ENCODE results near the gene MRPL14. TPM values are rescaled to one million over a fixed set of nuclear protein-coding genes. Genes with fewer than 3 reads are reported as not detected.

Gene MRPL14
- total RNA-seq, 1 donor from 2014 or later = 67.3 TPM

DNA sequence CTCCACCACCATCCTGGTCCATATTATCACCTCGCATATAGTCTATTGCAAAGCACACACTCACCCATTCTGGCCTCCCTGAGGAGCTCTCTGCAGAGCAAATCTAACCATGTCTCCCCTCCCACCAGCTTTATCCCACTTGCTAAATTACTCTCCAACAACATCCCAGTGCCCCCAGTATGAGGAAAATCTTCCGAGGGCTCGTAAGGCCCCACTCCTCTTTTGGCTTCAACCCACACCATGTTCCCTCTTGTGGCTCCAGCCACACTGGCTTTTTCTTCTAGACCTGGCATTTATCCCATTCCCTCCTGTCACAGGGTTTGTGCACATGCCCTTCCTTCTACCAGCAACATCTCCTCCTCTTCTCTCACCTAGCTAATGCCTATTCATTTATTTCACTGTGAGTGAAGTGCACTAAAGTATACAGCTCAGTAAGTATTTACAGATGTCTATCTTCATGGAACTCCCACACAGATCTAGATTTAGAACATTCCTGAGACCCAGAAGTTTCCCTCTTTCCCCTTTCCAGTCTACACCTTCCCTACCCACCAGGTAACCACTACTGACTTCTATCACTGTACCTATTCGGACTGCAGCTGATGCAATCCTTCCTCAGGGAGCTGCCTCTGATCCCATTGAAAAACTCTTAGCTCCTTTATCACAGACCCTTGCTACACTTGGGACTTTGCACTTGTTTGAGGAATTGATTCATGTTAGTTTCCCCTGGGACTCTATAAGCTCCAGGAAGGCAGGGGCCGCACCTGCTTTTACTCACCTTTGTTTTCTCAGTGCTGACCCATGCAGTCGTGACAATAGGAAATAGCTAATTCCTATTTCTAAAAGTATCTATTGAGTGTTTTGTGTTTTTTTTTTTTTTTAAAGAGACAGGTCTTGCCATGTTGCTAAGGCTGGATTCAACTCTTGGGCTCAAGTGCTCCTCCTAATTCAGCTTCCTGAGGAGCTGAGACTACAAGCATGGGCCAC is 15.5 kb downstream of the MRPL14 start:
- intact Hi-C loops (cut with micrococcal nuclease) = no loop called here
- no peak overlapping the region for H3K4me3 Mint-ChIP-seq (ENCODE audit: low read depth)

DNA sequence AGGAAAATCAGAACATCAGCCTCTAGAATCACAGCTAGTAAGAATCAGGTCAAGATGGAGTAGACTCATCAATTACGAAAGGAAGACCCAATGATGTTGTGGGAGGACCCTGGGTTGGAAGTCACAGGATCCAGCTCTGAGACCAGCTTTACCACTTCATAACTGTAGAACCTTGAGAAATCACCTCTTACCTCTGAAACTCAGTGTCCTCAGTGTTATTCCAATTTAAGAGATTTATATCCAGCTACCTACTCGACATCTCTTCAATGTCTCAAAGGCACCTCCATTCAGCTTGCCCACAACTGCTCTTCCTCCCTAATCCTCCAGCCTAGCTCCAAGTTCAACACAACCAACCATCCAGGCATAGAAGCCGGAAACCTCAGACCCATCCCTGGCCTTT is 16.3 kb downstream of the MRPL14 start:
- no peak overlapping the region for H3K4me3 Mint-ChIP-seq (ENCODE audit: low read depth)
- DNase-seq (ENCODE audit: low spot score) = no peak
- H3K36me3 Mint-ChIP-seq (ENCODE audit: low read depth) = peaks cover 67% of the 10 kb centered on the region
- H3K9me3 Mint-ChIP-seq = no peaks in the 10 kb centered on the region
- no peak overlapping the region for H3K27ac Mint-ChIP-seq
- H3K27me3 Mint-ChIP-seq (ENCODE audit: low read depth) = no peaks in the 10 kb centered on the region
- intact Hi-C loops (cut with micrococcal nuclease) = no loop called here
- H3K4me1 Mint-ChIP-seq (ENCODE audit: low read depth) = peaks cover 5% of the 10 kb centered on the region

More for the DNA sequence above, 15.5 kb downstream of the MRPL14 start:
- H3K27me3 Mint-ChIP-seq (ENCODE audit: low read depth) = no peaks in the 10 kb centered on the region
- peaks cover 67% of the 10 kb centered on the region for H3K36me3 Mint-ChIP-seq (ENCODE audit: low read depth)
- no peak for DNase-seq (ENCODE audit: low spot score)
- no peak overlapping the region for H3K27ac Mint-ChIP-seq
- peaks cover 11% of the 10 kb centered on the region for H3K4me1 Mint-ChIP-seq (ENCODE audit: low read depth)
- no peaks in the 10 kb centered on the region for H3K9me3 Mint-ChIP-seq

DNA sequence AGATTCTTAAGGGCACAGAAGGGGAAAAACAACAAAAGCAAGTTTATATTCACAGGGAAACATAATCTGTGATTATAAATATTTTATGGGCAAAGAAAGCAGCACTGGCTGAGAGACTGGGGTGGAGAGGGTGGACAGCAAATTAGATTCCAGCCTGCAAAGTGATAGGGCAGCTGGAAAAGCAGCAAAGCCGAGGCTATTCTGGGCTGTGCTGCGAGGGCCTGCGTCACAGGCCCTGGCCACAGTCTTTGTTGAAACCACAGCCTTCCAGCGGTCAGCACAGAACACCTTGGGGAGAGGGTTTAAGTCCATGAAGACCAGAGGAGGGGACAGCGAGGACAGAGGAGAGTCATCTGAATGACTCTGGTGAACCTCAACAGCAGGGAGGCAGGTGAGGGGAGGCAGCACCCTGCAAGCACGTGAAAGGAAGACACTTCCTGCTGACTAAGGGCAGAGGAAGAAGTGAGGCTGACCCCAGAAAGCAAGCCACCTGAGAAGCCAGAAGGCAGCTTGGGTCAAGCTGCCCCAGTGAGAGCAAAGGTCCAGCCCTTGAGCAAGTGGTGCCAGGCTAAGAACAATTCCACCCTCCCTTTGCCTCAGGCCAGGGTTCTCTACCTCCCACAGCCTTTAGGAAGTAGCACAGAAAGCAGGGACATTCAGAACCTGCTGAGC is 17.1 kb downstream of the MRPL14 start:
- intact Hi-C loops (cut with micrococcal nuclease) = no loop called here
- Mint-ChIP-seq H3K4me1 (ENCODE audit: low read depth) (peaks cover 5% of the 10 kb centered on the region), H3K9me3 (no peaks in the 10 kb centered on the region), H3K4me3 (ENCODE audit: low read depth) (no peak overlapping the region), H3K27me3 (ENCODE audit: low read depth) (no peaks in the 10 kb centered on the region), H3K27ac (peak overlapping the region; percentile 21), H3K36me3 (ENCODE audit: low read depth) (peaks cover 64% of the 10 kb centered on the region)
- no peak for DNase-seq (ENCODE audit: low spot score)

DNA sequence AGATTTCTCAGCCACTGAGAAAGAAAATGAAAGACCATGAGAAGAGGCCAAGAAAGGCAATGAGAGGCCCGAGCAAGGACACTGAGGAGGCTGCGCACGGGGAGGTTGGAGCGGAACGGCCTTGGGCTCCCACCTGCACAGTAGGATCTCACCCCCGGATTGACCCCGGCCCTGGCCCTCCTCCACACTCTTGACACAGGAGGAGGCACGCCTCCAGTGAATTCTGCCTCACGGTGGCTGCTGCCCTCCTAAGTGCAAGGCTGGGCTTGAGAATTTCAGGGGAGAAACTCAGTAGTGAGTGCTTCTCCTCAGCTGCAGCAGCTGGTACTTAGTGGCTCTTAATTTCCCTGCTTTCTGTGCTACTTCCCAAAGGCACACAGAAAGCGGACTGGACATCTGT is 18.0 kb downstream of the MRPL14 start:
- Mint-ChIP-seq H3K27me3 (ENCODE audit: low read depth) (no peaks in the 10 kb centered on the region), H3K36me3 (ENCODE audit: low read depth) (peaks cover 68% of the 10 kb centered on the region), H3K4me1 (ENCODE audit: low read depth) (peaks cover 6% of the 10 kb centered on the region), H3K4me3 (ENCODE audit: low read depth) (no peak overlapping the region), H3K9me3 (no peaks in the 10 kb centered on the region), H3K27ac (no peak overlapping the region)
- no peak for DNase-seq (ENCODE audit: low spot score)
- intact Hi-C loops (cut with micrococcal nuclease) = no loop called here

DNA sequence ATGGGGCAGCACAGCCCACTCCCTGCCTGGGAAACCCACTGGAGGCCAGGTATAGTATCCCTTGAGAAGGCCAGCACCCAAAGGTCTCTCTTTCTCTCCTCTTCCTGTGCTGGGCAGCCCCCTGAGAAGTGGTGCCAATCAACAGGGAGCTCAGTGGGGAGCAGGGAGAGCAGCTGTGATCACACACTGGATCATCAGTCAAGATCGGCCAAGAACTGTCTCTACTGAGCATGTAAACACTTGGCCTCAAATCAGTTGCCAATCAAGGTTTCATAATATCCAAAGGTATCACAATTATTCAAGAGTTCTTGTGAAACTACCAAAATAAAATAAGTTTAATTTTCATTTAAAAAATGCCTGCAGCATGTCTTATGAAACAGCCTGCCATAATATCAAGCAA is 18.8 kb downstream of the MRPL14 start:
- Mint-ChIP-seq H3K9me3 (no peaks in the 10 kb centered on the region), H3K27ac (no peak overlapping the region), H3K36me3 (ENCODE audit: low read depth) (peaks cover 65% of the 10 kb centered on the region), H3K27me3 (ENCODE audit: low read depth) (no peaks in the 10 kb centered on the region), H3K4me1 (ENCODE audit: low read depth) (peaks cover 6% of the 10 kb centered on the region), H3K4me3 (ENCODE audit: low read depth) (no peak overlapping the region)
- intact Hi-C loops (cut with micrococcal nuclease) = no loop called here
- no peak for DNase-seq (ENCODE audit: low spot score)

DNA sequence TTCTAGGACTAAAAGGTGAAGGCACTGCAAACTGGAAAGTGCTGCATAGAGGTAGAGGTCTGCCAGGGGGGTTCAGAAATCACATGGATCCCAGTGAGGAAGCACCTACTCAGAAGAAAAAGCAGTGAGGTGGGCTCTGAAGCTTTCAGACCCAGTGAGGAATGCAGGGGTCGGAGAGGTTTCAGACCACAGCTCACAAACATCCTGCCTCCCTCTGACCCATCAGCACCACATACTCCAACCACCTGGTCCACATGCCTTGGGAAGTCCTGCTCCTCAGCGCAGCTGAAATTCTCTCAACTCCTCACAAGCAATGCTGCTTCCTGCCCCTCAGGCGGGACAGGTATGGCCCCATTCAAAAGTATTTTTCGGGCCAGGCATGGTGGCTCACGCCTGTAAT is 20.2 kb downstream of the MRPL14 start:
- Mint-ChIP-seq H3K4me3 (ENCODE audit: low read depth) (no peak overlapping the region), H3K27me3 (ENCODE audit: low read depth) (no peaks in the 10 kb centered on the region), H3K27ac (no peak overlapping the region), H3K36me3 (ENCODE audit: low read depth) (peaks cover 55% of the 10 kb centered on the region), H3K4me1 (ENCODE audit: low read depth) (peaks cover 9% of the 10 kb centered on the region), H3K9me3 (no peaks in the 10 kb centered on the region)
- intact Hi-C loops (cut with micrococcal nuclease) = no loop called here
- no peak for DNase-seq (ENCODE audit: low spot score)

DNA sequence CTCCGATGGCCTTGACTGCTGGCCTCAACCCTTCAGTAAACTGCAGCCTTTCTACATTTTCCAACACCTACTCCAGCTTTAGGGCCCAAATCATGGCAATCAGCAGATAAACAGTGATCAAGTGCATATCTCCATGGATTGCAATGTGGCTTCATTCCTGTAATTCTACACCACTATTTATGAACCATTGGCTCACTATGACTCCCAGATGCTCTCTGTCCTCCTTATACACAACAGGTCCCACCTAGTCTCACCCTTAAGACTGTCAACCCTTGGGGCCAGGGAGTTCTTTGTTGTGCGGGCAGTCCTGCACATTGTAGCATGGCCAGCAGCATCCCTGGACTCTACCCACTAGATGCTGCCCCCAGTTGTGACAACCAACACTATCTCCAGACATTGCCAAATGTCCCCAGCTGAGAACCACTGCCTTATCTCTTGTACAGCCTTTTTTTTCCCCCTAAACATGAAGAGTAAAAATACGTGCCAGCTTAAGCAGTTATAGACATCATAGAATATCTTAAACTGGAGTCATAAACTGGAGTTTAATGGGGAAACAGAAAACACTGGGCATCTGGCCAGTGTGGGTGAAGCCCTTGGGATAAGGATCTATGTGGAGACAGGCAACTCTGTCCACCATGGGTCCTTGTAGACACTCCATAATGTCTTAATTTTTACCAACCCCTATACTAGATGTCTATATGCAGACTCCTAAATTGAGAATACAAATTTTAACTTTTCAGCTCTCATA is 21.1 kb downstream of the MRPL14 start:
- H3K4me3 Mint-ChIP-seq (ENCODE audit: low read depth) = no peak overlapping the region
- no peaks in the 10 kb centered on the region for H3K27me3 Mint-ChIP-seq (ENCODE audit: low read depth)
- H3K4me1 Mint-ChIP-seq (ENCODE audit: low read depth) = peaks cover 6% of the 10 kb centered on the region
- peaks cover 46% of the 10 kb centered on the region for H3K36me3 Mint-ChIP-seq (ENCODE audit: low read depth)
- H3K9me3 Mint-ChIP-seq = no peaks in the 10 kb centered on the region
- H3K27ac Mint-ChIP-seq = no peak overlapping the region
- DNase-seq (ENCODE audit: low spot score) = no peak
- intact Hi-C loops (cut with micrococcal nuclease) = no loop called here

DNA sequence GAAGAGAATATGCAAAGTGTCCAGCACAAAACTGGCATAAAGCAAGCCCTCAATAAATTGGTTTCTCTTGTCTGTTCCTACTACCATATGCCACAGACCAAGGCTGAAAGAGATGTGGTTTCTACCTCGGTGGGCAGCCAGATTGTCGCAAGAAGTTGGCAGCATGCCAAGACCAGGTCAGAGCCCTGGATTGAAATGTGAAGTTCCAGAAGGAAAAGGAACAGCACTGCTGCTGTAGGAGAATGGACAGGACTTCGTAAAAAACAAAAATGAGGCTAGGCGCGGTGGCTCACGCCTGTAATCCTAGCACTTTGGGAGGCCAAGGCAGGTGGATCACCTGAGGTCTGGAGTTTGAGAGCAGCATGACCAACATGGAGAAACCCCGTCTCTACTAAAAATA is 22.1 kb downstream of the MRPL14 start:
- intact Hi-C loops (cut with micrococcal nuclease) = no loop called here
- Mint-ChIP-seq H3K27ac (peak overlapping the region; percentile 35), H3K4me3 (ENCODE audit: low read depth) (no peak overlapping the region), H3K27me3 (ENCODE audit: low read depth) (no peaks in the 10 kb centered on the region), H3K36me3 (ENCODE audit: low read depth) (peaks cover 39% of the 10 kb centered on the region), H3K4me1 (ENCODE audit: low read depth) (peaks cover 6% of the 10 kb centered on the region), H3K9me3 (no peaks in the 10 kb centered on the region)
- no peak for DNase-seq (ENCODE audit: low spot score)

DNA sequence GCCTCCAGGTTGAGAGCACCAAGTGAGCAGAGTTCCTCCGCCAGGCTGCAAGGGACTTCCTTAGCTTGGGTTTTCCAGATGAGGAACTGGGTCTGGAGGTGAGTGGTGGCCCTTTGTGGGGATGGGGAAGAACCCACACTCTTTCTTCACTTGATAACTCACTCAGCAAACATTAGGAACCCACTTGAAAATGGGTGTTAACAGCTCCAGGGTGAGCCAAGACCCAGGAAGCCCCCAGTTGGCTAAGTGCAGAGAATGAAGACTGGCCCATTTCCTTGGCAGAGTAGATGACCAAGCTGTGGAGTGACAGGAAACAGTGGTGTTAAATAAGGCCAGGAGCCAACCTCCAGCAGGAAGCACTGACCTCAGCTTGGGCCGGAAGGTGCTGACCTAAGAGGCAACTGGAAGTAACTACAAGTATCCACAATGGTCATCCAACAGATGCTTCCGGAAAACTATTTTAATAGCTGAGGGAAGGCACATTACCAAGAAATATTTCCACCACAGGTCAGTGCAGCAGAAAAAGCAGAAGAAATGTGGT is 22.7 kb downstream of the MRPL14 start:
- no peaks in the 10 kb centered on the region for H3K27me3 Mint-ChIP-seq (ENCODE audit: low read depth)
- H3K4me3 Mint-ChIP-seq (ENCODE audit: low read depth) = no peak overlapping the region
- no peak for DNase-seq (ENCODE audit: low spot score)
- H3K4me1 Mint-ChIP-seq (ENCODE audit: low read depth) = peaks cover 6% of the 10 kb centered on the region
- intact Hi-C loops (cut with micrococcal nuclease) = no loop called here
- peaks cover 33% of the 10 kb centered on the region for H3K36me3 Mint-ChIP-seq (ENCODE audit: low read depth)
- no peak overlapping the region for H3K27ac Mint-ChIP-seq
- no peaks in the 10 kb centered on the region for H3K9me3 Mint-ChIP-seq

DNA sequence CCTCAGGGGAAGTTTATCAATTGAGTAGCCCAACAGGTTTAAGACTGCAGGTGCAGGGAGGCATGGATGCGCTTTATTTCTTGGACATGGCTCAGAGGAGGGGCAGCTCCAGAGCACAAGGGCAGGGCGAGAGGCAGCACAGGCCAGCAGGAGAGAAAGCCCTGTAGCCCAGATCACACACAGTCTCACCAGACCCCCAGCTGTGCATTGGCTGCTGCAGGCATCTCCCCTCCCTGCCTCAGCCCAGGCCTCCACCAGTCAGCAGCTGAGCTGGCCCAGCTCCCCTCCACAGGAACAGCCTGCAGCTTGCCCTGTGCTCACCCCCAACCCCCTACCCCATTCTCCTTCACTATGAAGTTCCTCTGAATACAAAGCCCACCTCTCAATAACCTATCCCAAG is 24.7 kb downstream of the MRPL14 start:
- intact Hi-C loops (cut with micrococcal nuclease) = no loop called here
- Mint-ChIP-seq H3K9me3 (no peaks in the 10 kb centered on the region), H3K36me3 (ENCODE audit: low read depth) (peaks cover 25% of the 10 kb centered on the region), H3K27ac (no peak overlapping the region), H3K4me3 (ENCODE audit: low read depth) (no peak overlapping the region), H3K4me1 (ENCODE audit: low read depth) (peaks cover 6% of the 10 kb centered on the region), H3K27me3 (ENCODE audit: low read depth) (no peaks in the 10 kb centered on the region)
- DNase-seq (ENCODE audit: low spot score) = no peak

DNA sequence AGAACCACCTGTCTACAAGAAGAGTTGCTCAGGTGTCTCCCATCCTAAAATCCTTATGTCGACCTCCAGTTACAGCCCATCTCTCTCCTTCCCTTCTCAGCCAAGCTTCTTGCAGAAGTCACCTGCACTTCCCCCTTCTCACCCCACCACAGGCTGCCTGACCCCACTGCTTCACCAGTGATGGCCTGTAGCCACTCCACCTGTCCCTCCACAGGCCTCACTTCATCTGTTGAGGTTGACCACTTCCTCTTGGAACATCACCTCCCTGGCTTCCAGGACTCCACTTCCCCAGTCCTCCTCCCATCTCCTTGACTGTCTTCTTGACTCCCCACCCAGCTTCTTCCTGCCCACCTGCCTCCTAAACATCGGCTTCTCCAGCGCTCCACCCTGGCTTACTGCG is 25.4 kb downstream of the MRPL14 start:
- no peak overlapping the region for H3K4me3 Mint-ChIP-seq (ENCODE audit: low read depth)
- H3K27ac Mint-ChIP-seq = no peak overlapping the region
- peaks cover 21% of the 10 kb centered on the region for H3K36me3 Mint-ChIP-seq (ENCODE audit: low read depth)
- intact Hi-C loops (cut with micrococcal nuclease) = no loop called here
- DNase-seq (ENCODE audit: low spot score) = no peak
- H3K9me3 Mint-ChIP-seq = no peaks in the 10 kb centered on the region
- no peaks in the 10 kb centered on the region for H3K27me3 Mint-ChIP-seq (ENCODE audit: low read depth)
- peaks cover 6% of the 10 kb centered on the region for H3K4me1 Mint-ChIP-seq (ENCODE audit: low read depth)

DNA sequence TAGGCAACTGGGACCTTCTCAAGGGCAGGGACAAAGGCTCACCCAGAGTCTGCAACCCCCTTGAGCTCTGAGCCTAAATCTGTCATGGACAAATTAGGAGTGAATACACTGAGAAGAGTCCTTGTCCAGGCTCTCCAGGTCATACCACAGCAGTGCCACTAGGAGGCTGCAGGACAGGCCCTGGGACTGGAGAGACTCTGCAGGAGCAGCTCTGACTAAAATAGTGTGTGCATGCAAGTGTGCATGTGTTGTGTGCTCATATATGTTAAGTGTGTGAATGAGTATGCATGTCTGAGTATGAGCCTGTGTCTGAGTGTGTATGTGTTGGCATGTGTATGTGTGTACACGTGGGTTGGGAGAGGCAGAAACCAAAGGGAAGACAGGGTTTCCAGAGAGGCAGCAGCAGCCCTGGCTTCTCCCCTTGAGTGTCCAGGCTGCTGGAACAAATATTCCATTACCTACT is 27.1 kb downstream of the MRPL14 start:
- intact Hi-C loops (cut with micrococcal nuclease) = no loop called here
- DNase-seq (ENCODE audit: low spot score) = no peak
- H3K36me3 Mint-ChIP-seq (ENCODE audit: low read depth) = peaks cover 9% of the 10 kb centered on the region
- no peaks in the 10 kb centered on the region for H3K27me3 Mint-ChIP-seq (ENCODE audit: low read depth)
- no peak overlapping the region for H3K27ac Mint-ChIP-seq
- H3K9me3 Mint-ChIP-seq = no peaks in the 10 kb centered on the region
- peaks cover 6% of the 10 kb centered on the region for H3K4me1 Mint-ChIP-seq (ENCODE audit: low read depth)
- H3K4me3 Mint-ChIP-seq (ENCODE audit: low read depth) = no peak overlapping the region
